ENCODE data around the gene BCL3. TPM values are rescaled to one million over a fixed set of nuclear protein-coding genes. Genes with fewer than 3 reads are reported as not detected.
"Not testable (repeated sequence)": the region's sequence is repeated elsewhere in the genome, so short reads cannot be mapped to it uniquely, and the experiment has no call there.

Gene BCL3
- total RNA-seq, 1 donor from 2014 or later, result 14.6 TPM

DNA sequence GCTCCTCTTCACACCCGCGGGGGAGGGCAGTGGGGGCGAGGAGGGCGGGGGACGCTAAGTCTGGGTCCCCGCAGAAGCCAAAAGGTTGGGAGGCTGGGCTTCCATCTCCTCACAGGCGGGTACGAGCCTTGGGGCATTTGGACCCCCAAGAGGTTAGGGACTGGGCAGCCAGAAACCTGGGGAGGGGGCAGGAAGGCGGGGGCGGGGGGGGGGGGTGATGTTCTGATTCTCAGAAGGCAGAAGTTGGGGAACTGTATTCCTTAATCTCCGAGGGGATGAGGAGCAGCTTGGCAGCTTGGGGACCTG, 5.1 kb downstream of the BCL3 start:
- intact Hi-C loops (cut with DNase I), result no loop called here

DNA sequence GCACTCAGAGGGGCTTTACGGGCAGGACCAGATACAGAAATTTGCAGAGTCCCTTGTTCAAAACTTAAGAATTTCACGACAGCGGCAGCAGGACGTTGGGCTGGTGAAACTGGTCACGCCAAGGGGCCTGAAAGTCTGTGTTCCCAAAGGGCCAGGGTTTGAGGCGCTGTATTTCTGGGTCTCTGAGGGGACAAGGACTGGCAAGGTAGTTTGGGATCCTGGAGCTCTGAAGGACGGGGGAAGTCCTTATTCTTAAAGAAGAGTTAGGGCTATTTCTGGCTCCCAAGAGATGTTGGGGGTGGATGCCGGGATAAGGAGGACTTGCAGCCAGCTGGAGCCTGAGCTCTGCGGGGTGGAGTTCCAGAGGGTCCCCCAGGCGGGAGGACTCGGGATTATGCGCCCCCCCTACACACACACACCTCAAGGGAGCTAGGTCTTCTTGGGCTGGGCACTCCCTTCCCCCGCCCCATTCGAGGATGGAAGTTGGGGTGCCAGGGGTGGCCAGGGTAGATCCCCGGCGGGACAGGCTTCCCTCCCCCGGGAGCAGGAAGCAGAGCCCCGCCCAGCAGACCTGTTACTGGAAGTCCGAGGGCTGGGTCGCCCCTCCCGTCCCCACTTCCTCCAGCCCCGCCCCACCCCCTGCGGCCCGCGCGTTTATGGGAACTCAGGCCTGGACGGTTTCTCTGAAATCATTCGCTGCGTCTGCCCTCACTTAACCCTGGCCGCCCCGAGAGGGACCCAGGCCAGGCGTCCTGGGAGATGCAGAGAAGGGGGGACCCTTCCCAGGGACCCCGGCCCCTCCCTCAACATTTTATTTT, 5.6 kb downstream of the BCL3 start:
- intact Hi-C loops (cut with DNase I), result no loop called here
- DNase-seq, result peak; percentile 98

More for the DNA sequence above, 5.1 kb downstream of the BCL3 start:
- DNase-seq (no peak), ATAC-seq (ENCODE audit: poor library complexity) (no peak)

DNA sequence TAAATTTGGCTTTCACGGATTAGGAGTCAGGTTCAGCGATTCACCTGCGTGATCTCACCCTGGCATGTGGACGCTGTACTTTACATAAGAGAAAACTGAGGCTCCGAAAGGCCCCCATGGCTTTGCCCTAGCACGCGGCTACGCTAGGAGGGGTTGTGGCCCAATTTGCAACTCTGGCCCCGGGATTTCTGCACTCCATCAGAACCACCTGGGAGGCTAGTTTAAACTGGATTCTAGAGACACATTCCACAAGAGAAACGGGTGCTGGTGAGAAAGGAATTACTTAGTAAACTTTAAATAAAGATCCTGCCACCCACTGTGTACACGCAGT, 6.2 kb downstream of the BCL3 start:
- intact Hi-C loops (cut with DNase I), result no loop called here

More for the DNA sequence above, 5.6 kb downstream of the BCL3 start:
- peak; percentile 74 for ATAC-seq (ENCODE audit: poor library complexity)

DNA sequence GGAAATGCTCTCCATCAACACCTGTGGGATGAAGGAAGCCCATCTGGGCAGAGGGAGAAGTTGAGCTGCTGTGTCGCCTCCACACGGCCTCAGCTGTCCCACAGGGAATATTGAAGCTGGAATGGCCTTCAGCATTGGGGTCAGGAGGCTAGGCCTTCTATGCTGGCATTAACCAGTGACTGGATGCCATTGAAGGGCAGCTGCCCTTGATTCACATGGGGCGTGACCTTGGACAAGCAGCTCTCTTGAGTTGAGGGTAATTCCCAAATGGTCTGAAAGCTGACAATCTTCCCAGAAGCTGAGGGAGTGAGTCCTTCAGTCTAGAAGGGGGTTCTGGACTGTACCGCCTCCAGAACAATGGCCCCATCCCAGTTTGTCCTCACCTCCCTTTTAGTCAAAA, 6.7 kb downstream of the BCL3 start:
- intact Hi-C loops (cut with DNase I), result no loop called here
- no peak for DNase-seq
- ATAC-seq (ENCODE audit: poor library complexity), result no peak

More for the DNA sequence above, 6.2 kb downstream of the BCL3 start:
- DNase-seq, result no peak
- no peak for ATAC-seq (ENCODE audit: poor library complexity)

DNA sequence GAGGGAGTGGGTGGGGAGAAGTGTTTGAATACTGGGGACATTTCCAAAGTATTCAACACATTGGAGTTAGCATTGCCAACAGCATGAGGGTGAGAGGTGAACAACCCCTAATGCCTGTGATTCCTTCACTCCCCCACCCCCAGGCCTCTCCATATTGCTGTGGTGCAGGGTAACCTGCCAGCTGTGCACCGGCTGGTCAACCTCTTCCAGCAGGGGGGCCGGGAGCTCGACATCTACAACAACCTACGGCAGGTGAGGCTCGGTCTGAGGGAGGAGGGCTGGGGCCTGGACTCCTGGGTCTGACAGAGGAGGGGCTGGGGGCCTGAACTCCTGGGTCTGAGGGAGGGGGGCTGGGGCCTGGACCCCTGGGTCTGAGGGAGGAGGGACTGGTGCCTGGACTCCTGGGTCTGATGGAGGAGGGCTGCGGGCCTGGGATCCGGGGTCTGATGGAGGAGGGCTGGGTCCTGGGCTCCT, 7.6 kb downstream of the BCL3 start:
- DNase-seq, result no peak
- ATAC-seq (ENCODE audit: poor library complexity), result no peak
- intact Hi-C loops (cut with DNase I), result no loop called here

DNA sequence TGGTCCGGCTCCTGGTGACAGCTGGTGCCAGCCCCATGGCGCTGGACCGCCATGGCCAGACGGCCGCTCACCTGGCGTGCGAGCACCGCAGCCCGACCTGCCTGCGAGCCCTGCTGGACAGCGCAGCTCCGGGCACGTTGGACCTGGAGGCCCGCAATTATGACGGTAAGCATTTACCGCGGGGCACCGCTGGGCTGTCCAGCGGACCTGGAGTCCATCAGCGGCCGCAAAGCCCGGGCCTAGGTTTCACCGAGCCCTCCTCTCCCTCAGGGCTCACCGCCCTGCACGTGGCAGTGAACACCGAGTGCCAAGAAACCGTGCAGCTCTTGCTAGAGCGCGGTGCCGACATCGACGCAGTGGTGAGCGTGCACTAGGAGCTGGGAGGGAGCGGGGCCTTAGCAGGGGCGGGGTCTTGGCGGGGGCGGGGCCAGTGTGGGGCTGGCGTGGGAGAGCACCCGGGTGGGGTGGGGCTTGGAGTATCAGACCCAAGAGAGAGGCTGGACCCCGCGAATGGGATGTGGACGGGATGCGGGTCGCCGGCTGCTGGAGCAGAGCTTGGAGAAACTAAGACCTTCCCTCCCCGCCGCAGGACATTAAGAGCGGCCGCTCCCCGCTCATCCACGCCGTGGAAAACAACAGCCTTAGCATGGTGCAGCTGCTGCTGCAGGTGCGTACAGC, 8.7 kb downstream of the BCL3 start:
- ATAC-seq (ENCODE audit: poor library complexity) (peak; percentile 55), DNase-seq (peak; percentile 84)
- intact Hi-C loops (cut with DNase I), result no loop called here

DNA sequence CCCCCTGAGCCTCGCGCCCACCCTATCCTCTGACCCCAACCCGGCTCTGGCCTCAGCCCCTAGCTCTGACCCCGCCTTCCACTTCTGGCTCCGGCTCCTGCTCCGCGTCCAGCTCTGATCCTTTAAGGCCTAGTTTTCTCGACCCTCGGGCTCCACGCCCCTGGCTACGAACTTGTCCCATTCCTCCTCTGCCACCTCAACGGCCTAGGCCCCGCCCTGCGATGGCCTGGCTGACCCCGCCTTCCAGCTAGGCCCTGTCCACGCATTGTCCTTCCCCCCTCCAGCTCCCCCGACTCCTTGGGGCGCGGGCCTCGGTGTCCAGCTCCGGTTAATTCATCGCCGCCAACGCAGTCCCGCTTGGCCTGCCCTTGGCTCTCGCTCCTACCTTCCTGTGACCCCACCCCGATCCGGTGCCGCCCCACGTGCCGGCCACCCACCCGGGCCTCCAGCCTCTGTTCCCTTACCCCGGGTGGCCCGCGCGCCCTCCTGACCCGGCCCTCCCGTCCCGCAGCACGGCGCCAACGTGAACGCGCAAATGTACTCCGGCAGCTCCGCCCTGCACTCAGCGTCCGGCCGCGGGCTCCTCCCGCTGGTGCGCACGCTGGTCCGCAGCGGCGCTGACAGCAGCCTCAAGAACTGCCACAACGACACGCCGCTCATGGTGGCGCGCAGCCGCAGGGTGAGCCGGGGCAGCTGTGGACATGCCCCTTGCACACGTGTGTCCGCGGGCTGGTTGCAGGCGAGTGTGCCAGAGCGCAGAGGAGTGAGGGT, 9.4 kb downstream of the BCL3 start:
- ATAC-seq (ENCODE audit: poor library complexity) (peak; percentile 70), DNase-seq (peak; percentile 91)
- intact Hi-C loops (cut with DNase I), result no loop called here

DNA sequence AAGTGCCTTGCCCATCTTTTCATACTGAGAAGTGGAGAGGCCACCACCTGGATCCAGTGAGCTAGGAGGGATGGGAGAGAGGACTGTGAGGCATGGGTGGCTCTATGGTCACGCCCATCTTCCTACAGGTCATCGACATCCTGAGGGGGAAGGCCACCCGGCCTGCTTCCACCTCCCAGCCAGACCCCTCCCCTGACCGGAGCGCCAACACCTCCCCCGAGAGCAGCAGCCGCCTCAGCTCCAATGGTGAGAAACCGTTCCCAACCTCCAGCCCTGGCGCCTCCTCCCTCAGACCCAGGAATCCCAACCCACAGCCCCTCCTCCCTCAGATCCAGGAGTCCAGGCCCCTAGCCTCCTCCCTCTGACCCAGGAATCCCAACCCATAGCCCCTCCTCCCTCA, 10.1 kb downstream of the BCL3 start:
- ATAC-seq (ENCODE audit: poor library complexity) (no peak), DNase-seq (no peak)
- intact Hi-C loops (cut with DNase I), result no loop called here

DNA sequence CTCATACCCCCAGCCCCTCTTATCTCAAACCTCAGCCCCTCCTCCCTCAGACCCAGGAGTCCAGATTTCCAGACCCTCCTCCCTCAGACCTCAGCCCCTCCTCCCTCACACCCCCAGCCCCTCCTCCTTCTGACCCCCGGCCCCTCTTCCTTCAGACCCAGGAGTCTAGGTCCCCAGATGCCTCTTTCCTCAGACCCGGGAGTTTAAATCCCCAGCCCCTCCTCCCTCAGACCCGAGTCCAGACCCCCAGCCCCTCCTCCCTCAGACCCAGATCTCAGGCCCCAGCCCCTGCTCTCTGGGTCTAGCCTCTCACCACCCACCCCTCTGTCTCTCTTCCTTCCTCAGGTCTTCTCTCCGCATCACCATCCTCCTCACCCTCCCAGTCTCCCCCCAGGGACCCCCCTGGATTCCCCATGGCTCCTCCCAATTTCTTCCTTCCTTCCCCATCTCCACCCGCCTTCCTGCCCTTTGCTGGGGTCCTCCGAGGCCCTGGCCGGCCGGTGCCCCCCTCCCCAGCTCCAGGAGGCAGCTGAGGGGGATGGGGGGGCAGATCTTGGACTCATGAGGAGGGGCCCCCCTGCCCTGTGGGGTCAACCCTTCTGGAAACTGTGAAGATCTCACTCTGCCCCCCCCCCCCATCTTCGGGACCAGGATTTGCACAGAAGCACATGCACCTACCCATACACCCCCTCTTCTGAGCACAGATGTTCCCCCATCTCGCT, 10.7 kb downstream of the BCL3 start:
- ATAC-seq (ENCODE audit: poor library complexity) (no peak), DNase-seq (no peak)
- intact Hi-C loops (cut with DNase I), result no loop called here

DNA sequence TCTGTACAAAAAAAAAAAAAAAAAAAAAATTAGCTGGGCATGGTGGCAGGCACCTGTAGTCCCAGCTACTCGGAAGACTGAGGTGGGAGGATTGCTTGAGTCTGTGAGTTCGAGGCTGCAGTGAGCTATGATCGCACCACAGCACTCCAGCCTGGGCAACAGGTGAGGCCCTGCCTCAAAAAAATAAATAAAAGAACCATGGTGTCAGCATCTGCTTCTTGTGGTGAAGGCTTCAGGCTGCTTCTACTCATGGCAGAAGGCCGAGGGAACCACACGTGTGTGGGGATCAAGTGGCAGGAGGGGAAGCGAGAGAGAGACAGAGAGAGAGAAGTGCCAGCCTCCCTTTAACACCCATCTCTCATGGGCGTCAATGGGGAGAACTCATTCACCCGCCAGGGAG, 13.5 kb downstream of the BCL3 start:
- DNase-seq, result no peak
- intact Hi-C loops (cut with DNase I), result no loop called here
- no peak for ATAC-seq (ENCODE audit: poor library complexity)

DNA sequence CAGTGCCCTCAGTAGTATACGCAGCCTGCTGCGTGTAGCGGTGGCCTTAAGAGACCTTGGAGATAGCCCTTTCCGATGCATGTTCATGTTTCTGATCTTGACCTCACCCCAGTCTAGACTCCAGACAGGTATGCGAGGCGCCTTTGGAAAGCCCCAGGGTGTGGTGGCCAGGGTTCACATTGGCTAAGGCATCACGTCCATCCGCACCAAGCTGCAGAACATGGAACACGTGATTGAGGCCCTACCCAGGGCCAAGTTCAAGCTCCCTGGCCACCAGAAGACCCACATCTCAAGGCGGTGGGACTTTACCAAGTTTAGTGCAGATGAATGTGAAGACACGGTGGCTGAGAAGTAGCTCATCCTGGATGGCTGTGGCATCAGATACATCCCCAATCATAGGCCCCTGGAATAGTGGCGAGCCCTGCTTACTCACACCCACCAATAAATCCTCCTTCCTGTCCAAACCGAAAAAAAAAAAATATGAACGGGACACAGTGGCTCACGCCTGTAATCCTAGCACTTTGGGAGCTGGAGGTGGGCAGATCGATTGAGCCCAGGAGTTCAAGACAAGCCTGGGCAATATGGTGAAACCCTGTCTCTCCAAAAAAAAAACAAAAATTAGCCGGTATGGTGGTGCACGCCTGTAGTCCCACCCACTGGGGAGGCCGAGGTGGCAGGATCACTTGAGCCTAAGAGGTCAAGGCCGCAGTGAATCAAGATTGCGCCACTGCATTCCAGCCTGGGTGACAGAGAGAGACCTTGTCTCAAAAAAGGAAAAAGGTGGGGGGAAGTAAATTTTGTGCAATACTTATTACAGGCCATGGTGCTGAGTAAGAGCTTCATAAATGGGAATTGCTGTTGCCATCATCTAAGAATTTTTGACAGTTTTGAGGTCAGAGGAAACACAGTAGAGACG, 16.8 kb downstream of the BCL3 start:
- ATAC-seq (ENCODE audit: poor library complexity) (peak; percentile 10), DNase-seq (peak; percentile 69)
- intact Hi-C loops (cut with DNase I), result no loop called here

DNA sequence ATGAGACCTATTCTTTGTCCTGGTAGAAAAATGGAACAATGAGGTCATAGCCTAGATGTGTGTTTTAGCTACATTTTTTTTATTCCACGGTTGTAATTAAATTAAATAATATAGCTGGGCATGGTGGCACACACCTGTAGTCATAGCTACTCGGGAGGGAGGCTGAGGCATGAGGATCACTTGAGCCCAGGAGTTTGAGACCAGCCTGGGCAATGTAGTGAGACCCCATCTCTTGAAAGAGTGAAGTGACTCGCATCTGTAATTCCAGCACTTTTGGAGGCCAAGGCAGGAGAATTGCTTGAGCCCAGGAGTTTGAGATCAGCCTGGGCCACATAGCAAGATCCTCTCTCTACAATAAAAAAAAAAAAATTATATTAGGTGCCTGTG, 17.4 kb downstream of the BCL3 start:
- ATAC-seq (ENCODE audit: poor library complexity) (no peak), DNase-seq (no peak)
- intact Hi-C loops (cut with DNase I), result no loop called here

DNA sequence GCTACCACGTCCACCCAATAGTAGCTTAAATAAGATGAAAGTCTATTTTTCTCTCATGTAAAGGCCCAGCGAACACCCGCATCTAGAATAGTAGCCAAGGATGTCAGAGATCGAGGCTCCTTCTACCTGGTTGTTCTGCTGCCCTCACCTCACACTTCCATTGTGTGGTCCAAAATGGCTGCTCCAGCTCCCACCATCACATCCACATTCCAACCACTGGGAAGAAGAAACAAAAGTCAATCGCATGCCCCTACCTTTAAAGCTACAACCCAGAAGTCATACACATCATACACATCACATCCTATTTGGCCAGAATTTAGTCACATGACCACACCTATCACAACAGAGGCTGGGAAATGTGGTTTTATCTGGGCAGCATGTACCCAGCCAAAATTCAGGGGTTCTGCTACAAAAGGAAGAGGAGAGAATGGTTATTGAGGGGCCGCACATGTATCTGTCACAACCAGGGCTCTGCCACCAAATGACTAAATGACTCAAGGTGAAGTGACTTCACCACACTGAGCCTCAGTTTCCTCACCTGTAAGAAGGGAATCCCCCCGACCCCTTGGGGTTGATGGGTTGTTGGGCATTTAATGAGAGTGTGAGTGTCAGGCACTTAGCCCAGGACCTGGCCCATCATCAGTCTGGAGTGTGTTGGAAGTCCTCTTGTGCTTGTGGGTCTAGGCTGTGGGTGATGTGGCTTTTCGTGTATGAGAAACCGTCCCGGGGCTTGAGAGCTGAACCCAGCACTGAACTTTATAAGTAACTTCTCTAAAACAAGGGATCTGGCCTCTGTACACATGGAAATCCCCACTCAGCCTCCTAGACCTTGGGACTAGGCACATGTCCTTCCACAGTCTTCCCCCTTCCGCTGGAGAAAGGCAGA, 19.0 kb downstream of the BCL3 start:
- intact Hi-C loops (cut with DNase I), result no loop called here
- no peak for ATAC-seq (ENCODE audit: poor library complexity)
- DNase-seq, result no peak

DNA sequence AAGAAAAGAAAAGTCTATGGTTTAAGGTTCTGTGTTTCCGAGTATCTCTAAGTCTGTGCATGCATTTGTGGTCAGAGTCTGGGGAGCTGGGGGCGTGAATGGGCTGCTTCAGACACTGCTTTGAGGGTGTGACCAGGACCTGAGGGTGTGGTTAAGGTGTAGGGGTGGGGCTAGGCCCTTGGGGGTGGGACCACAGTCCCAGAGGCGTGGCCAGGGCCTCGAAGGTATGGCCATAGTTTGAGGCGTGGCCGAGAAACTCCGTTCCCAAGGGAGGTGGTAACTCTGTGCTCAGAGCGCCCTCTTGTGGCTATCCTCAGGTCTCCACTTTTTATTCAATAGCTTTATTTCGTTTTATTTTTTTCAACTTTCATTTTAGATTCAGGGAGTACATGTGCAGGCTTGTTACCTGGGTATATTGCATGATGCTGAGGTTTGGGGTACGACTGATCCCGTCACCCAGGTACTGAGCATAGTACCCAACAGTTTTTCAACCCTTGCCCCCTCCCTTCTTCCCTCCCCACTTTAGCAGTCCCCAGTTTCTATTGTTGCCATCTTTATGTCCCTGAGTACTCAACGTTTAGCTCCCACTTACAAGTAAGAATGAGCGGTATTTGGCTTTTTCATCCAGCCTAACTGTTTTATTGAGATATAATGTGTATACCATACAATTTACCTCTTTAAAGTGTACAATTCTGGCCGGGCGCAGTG, 22.2 kb downstream of the BCL3 start:
- DNase-seq (peak; percentile 94), ATAC-seq (ENCODE audit: poor library complexity) (peak; percentile 99)
- intact Hi-C loops (cut with DNase I), result loop anchor here (2.0 to 5.0 kb wide), 2 partner anchors 46 to 78 kb away; no protein-coding TSS in a partner anchor

DNA sequence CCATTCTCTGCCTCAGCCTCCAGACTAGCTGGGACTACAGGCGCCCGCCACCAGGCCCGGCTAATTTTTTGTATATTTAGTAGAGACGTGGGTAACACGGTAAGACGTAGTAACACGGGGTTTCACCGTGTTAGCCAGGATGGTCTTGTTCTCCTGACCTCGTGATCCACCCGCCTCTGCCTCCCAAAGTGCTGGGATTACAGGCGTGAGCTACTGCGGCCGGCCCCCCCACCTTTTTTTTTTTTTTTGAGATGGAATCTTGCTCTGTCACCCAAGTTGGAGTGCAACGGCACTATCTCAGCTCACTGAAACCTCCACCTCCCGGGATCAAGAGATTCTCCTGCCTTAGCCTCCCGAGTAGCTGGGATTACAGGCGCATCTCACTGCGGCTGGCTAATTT, 23.6 kb downstream of the BCL3 start:
- intact Hi-C loops (cut with DNase I), result loop anchor here (5.0 kb wide), 1 partner anchor 80 kb away; no protein-coding TSS in a partner anchor
- ATAC-seq (ENCODE audit: poor library complexity), result not testable (repeated sequence)

DNA sequence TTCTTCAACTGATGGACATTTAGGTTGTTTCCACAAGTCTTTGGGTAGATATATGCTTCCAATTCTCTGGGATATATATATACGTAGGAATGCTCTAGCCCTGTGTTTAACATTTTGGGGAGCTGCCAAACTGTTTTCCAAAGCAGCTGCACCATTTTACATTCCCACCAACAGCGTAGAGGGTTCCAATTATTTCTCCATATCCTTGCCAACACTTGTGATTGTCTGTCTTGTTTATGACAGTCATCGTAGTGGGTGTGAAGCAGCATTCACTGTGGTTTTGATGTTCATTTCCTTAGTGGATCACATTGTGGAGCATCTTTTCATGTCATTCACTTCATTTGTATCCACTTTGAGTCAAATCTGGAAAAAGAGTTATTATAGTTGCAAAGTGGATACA, 24.5 kb downstream of the BCL3 start:
- DNase-seq, result no peak
- intact Hi-C loops (cut with DNase I), result loop anchor here (5.0 kb wide), 1 partner anchor 81 kb away; no protein-coding TSS in a partner anchor
- no peak for ATAC-seq (ENCODE audit: poor library complexity)

More for the DNA sequence above, 23.6 kb downstream of the BCL3 start:
- DNase-seq, result not testable (repeated sequence)

All from Right ventricle myocardium superior (tissue), 1 donor.